ENCODE data around the gene GRHPR.
"Not testable (repeated sequence)": the region's sequence is repeated elsewhere in the genome, so short reads cannot be mapped to it uniquely, and the experiment has no call there.

GRHPR gene

GRCh38 chr9:37383876-37384746 is 38.4 kb upstream of the GRHPR start:
- no peak overlapping the region for H3K27ac Mint-ChIP-seq
- no peaks in the 10 kb centered on the region for H3K9me3 Mint-ChIP-seq
- no peak for DNase-seq
- H3K4me1 Mint-ChIP-seq (ENCODE audit: low read depth in 2 of 2): no peaks in the 10 kb centered on the region
- H3K36me3 Mint-ChIP-seq (ENCODE audit: insufficient read depth): no peaks in the 10 kb centered on the region
- no peak overlapping the region for H3K4me3 Mint-ChIP-seq
- ATAC-seq (replicated peaks): no peak
- H3K27me3 Mint-ChIP-seq: peaks cover 5 to 12% of the 10 kb centered on the region in 2 donors

- Mint-ChIP-seq H3K4me3 (no peak overlapping the region), H3K27ac (no peak overlapping the region), H3K27me3 (no peaks in the 10 kb centered on the region), H3K9me3 (no peaks in the 10 kb centered on the region), H3K4me1 (ENCODE audit: low read depth in 2 of 2) (peaks cover 0 to 2% of the 10 kb centered on the region in 2 donors), H3K36me3 (ENCODE audit: insufficient read depth) (no peaks in the 10 kb centered on the region)
- ATAC-seq (replicated peaks): no peak
- DNase-seq: no peak
Measured at GRCh38 chr9:37385286-37385685, 37.2 kb upstream of the GRHPR start.

- ATAC-seq (replicated peaks): no peak
- no peak overlapping the region for H3K4me3 Mint-ChIP-seq
- H3K9me3 Mint-ChIP-seq: no peaks in the 10 kb centered on the region
- DNase-seq: no peak
- H3K4me1 Mint-ChIP-seq (ENCODE audit: low read depth in 2 of 2): peaks cover 0 to 2% of the 10 kb centered on the region in 2 donors
- no peaks in the 10 kb centered on the region for H3K27me3 Mint-ChIP-seq
- no peak overlapping the region for H3K27ac Mint-ChIP-seq
- no peaks in the 10 kb centered on the region for H3K36me3 Mint-ChIP-seq (ENCODE audit: insufficient read depth)
Measured at GRCh38 chr9:37386988-37387387, 35.5 kb upstream of the GRHPR start.

- Mint-ChIP-seq H3K36me3 (ENCODE audit: insufficient read depth) (no peaks in the 10 kb centered on the region), H3K27ac (peak overlapping the region in 1 of 2 donors; percentile 15), H3K27me3 (peaks cover 0 to 6% of the 10 kb centered on the region in 2 donors), H3K9me3 (no peaks in the 10 kb centered on the region), H3K4me1 (ENCODE audit: low read depth in 2 of 2) (peaks cover 0 to 2% of the 10 kb centered on the region in 2 donors), H3K4me3 (no peak overlapping the region)
- peak; percentile 35 for ATAC-seq (replicated peaks)
- no peak for DNase-seq
Measured at GRCh38 chr9:37390759-37391158, 31.7 kb upstream of the GRHPR start.

GRCh38 chr9:37392272-37392671 is 30.2 kb upstream of the GRHPR start:
- no peaks in the 10 kb centered on the region for H3K36me3 Mint-ChIP-seq (ENCODE audit: insufficient read depth)
- peaks cover 0 to 7% of the 10 kb centered on the region in 2 donors for H3K27me3 Mint-ChIP-seq
- ATAC-seq (replicated peaks) (no peak), DNase-seq (no peak)
- H3K9me3 Mint-ChIP-seq: no peaks in the 10 kb centered on the region
- no peak overlapping the region for H3K27ac Mint-ChIP-seq
- H3K4me1 Mint-ChIP-seq (ENCODE audit: low read depth in 2 of 2): peaks cover 0 to 2% of the 10 kb centered on the region in 2 donors
- no peak overlapping the region for H3K4me3 Mint-ChIP-seq

GRCh38 chr9:37395229-37395628 is 27.3 kb upstream of the GRHPR start:
- peaks cover 0 to under 1% of the 10 kb centered on the region in 2 donors for H3K4me1 Mint-ChIP-seq (ENCODE audit: low read depth in 2 of 2)
- no peaks in the 10 kb centered on the region for H3K9me3 Mint-ChIP-seq
- H3K36me3 Mint-ChIP-seq (ENCODE audit: insufficient read depth): no peaks in the 10 kb centered on the region
- ATAC-seq (replicated peaks) (no peak), DNase-seq (no peak)
- H3K27me3 Mint-ChIP-seq: peaks cover 4 to 7% of the 10 kb centered on the region in 2 donors
- no peak overlapping the region for H3K4me3 Mint-ChIP-seq
- H3K27ac Mint-ChIP-seq: no peak overlapping the region

GRCh38 chr9:37395663-37396062 is 26.8 kb upstream of the GRHPR start:
- Mint-ChIP-seq H3K27me3 (peaks cover 5 to 7% of the 10 kb centered on the region in 2 donors), H3K36me3 (ENCODE audit: insufficient read depth) (no peaks in the 10 kb centered on the region), H3K9me3 (no peaks in the 10 kb centered on the region), H3K4me1 (ENCODE audit: low read depth in 2 of 2) (no peaks in the 10 kb centered on the region), H3K27ac (no peak overlapping the region), H3K4me3 (no peak overlapping the region)
- ATAC-seq (replicated peaks): no peak
- no peak for DNase-seq

- not testable (repeated sequence) for ATAC-seq (replicated peaks); H3K4me3 Mint-ChIP-seq
- peaks cover 5 to 13% of the 10 kb centered on the region in 2 donors for H3K27me3 Mint-ChIP-seq
Measured at GRCh38 chr9:37397948-37398347, 24.5 kb upstream of the GRHPR start.

GRCh38 chr9:37398464-37399025 is 24.0 kb upstream of the GRHPR start:
- H3K4me3 Mint-ChIP-seq: no peak overlapping the region
- H3K27me3 Mint-ChIP-seq: peaks cover 5 to 15% of the 10 kb centered on the region in 2 donors
- H3K9me3 Mint-ChIP-seq: no peaks in the 10 kb centered on the region
- DNase-seq (no peak), ATAC-seq (replicated peaks) (no peak)
- H3K4me1 Mint-ChIP-seq (ENCODE audit: low read depth in 2 of 2): no peaks in the 10 kb centered on the region
- H3K27ac Mint-ChIP-seq: no peak overlapping the region
- peaks cover 3% of the 10 kb centered on the region for H3K36me3 Mint-ChIP-seq (ENCODE audit: insufficient read depth)

More at GRCh38 chr9:37397948-37398347, 24.5 kb upstream of the GRHPR start:
- not testable (repeated sequence) for H3K36me3 Mint-ChIP-seq (ENCODE audit: insufficient read depth); H3K9me3 Mint-ChIP-seq; H3K4me1 Mint-ChIP-seq (ENCODE audit: low read depth in 2 of 2); H3K27ac Mint-ChIP-seq; DNase-seq

- DNase-seq (no peak), ATAC-seq (replicated peaks) (no peak)
- Mint-ChIP-seq H3K27ac (no peak overlapping the region), H3K36me3 (ENCODE audit: insufficient read depth) (peaks cover 3% of the 10 kb centered on the region), H3K4me1 (ENCODE audit: low read depth in 2 of 2) (no peaks in the 10 kb centered on the region), H3K27me3 (peaks cover 5 to 15% of the 10 kb centered on the region in 2 donors), H3K9me3 (no peaks in the 10 kb centered on the region), H3K4me3 (no peak overlapping the region)
Measured at GRCh38 chr9:37399336-37399735, 23.2 kb upstream of the GRHPR start.

- no peak overlapping the region for H3K27ac Mint-ChIP-seq
- H3K4me3 Mint-ChIP-seq: no peak overlapping the region
- DNase-seq (no peak), ATAC-seq (replicated peaks) (no peak)
- H3K27me3 Mint-ChIP-seq: peaks cover 5 to 8% of the 10 kb centered on the region in 2 donors
- no peaks in the 10 kb centered on the region for H3K9me3 Mint-ChIP-seq
- peaks cover 3% of the 10 kb centered on the region for H3K36me3 Mint-ChIP-seq (ENCODE audit: insufficient read depth)
- H3K4me1 Mint-ChIP-seq (ENCODE audit: low read depth in 2 of 2): peaks cover 8 to 10% of the 10 kb centered on the region in 2 donors
Measured at GRCh38 chr9:37404590-37404989, 17.9 kb upstream of the GRHPR start.

- DNase-seq: no peak
- Mint-ChIP-seq H3K4me3 (no peak overlapping the region), H3K27ac (no peak overlapping the region), H3K36me3 (ENCODE audit: insufficient read depth) (peaks cover 3% of the 10 kb centered on the region), H3K27me3 (peaks cover 0 to 8% of the 10 kb centered on the region in 2 donors), H3K9me3 (no peaks in the 10 kb centered on the region), H3K4me1 (ENCODE audit: low read depth in 2 of 2) (peaks cover 15 to 16% of the 10 kb centered on the region in 2 donors)
- ATAC-seq (replicated peaks): no peak
Measured at GRCh38 chr9:37405350-37405749, 17.1 kb upstream of the GRHPR start.

GRCh38 chr9:37405764-37406380 is 16.6 kb upstream of the GRHPR start:
- peaks cover 0 to 8% of the 10 kb centered on the region in 2 donors for H3K27me3 Mint-ChIP-seq
- H3K4me1 Mint-ChIP-seq (ENCODE audit: low read depth in 2 of 2): peaks cover 16% of the 10 kb centered on the region in 2 donors
- ATAC-seq (replicated peaks): no peak
- no peak overlapping the region for H3K4me3 Mint-ChIP-seq
- no peaks in the 10 kb centered on the region for H3K9me3 Mint-ChIP-seq
- peaks cover 3% of the 10 kb centered on the region for H3K36me3 Mint-ChIP-seq (ENCODE audit: insufficient read depth)
- no peak overlapping the region for H3K27ac Mint-ChIP-seq
- DNase-seq: no peak
